PC-3 (cell line): ENCODE data around the gene ACTN1.

ENCODE experiments used
- CTCF ChIP-seq: fragments of 300-600 bp; sonication (generic); conservative IDR thresholded peaks from 2 replicates; pipeline ENCODE4 v1.5.1; 2017; ENCODE audit warnings: antibody characterized with exemption, low read depth, mild to moderate bottlenecking, low read length
- EZH2phosphoT487 ChIP-seq: fragments of 300-600 bp; sonication (generic); IDR thresholded peaks from 2 replicates; pipeline ENCODE4 v1.6.1; 2018; ENCODE audit warnings: mild to moderate bottlenecking, antibody characterized with exemption, low read length, borderline replicate concordance

GRCh38 chr14:68865542-68865941 is 113.6 kb downstream of the ACTN1 start:
- TF ChIP-seq EZH2phosphoT487 (no peak), CTCF (no peak)
